ENCODE data around the gene DBF4B. TPM values are rescaled to one million over a fixed set of nuclear protein-coding genes. Genes with fewer than 3 reads are reported as not detected.

Gene DBF4B
- polyA plus RNA-seq, 6 donors from 2014 or later = 0.40 to 1.7 (median 0.79) TPM

- H3K27ac Mint-ChIP-seq = peak within 1 kb of the TSS in 1 of 6 donors; percentile 36
- H3K36me3 Mint-ChIP-seq = no peaks in the 10 kb centered on the region
- peak; percentile 56 to 62 for ATAC-seq (ENCODE audit: low read depth in 2 of 2)
- H3K27me3 Mint-ChIP-seq = peaks cover 15 to 50% (median 39%) of the 10 kb centered on the region in 3 donors
- peaks cover 0 to 3% (median 0%) of the 10 kb centered on the region in 7 donors for H3K9me3 Mint-ChIP-seq
- peaks cover 4 to 7% (median 4%) of the 10 kb centered on the region in 3 donors for H3K4me1 Mint-ChIP-seq
- H3K4me3 Mint-ChIP-seq = peak within 1 kb of the TSS; percentile 30 to 80 (median 72)
- no peak for DNase-seq
Measured at GRCh38 chr17:44758414-44759085, 50.1 kb downstream of the DBF4B start, which contains the start of gene ADAM11. TSS of gene ADAM11 (plus strand) at chr17:44758988. CDS start at chr17:44759200, 212 bp downstream.

- ATAC-seq (ENCODE audit: low read depth in 2 of 2) (peak; percentile 20 to 23), DNase-seq (no peak)
- Mint-ChIP-seq H3K36me3 (no peaks in the 10 kb centered on the region), H3K27me3 (peaks cover 15 to 52% (median 33%) of the 10 kb centered on the region in 3 donors), H3K27ac (no peak overlapping the region), H3K4me3 (peak overlapping the region in 4 of 8 donors; percentile 25 to 74 (median 56)), H3K9me3 (no peaks in the 10 kb centered on the region), H3K4me1 (peaks cover 4 to 7% (median 4%) of the 10 kb centered on the region in 3 donors)
Measured at GRCh38 chr17:44759086-44759915, 50.8 kb downstream of the DBF4B start.

- H3K36me3 Mint-ChIP-seq = no peaks in the 10 kb centered on the region
- H3K9me3 Mint-ChIP-seq = no peaks in the 10 kb centered on the region
- peak overlapping the region in 3 of 8 donors; percentile 25 to 57 (median 56) for H3K4me3 Mint-ChIP-seq
- peaks cover 4 to 7% (median 4%) of the 10 kb centered on the region in 3 donors for H3K4me1 Mint-ChIP-seq
- peaks cover 15 to 54% (median 32%) of the 10 kb centered on the region in 3 donors for H3K27me3 Mint-ChIP-seq
- DNase-seq (no peak), ATAC-seq (ENCODE audit: low read depth in 2 of 2) (no peak)
- no peak overlapping the region for H3K27ac Mint-ChIP-seq
Measured at GRCh38 chr17:44759916-44760243, 51.4 kb downstream of the DBF4B start.

GRCh38 chr17:44760474-44761308 lies 52.2 kb downstream of the DBF4B start:
- Mint-ChIP-seq H3K4me1 (peaks cover 4 to 7% (median 4%) of the 10 kb centered on the region in 3 donors), H3K27me3 (peaks cover 15 to 54% (median 32%) of the 10 kb centered on the region in 3 donors), H3K27ac (no peak overlapping the region), H3K36me3 (no peaks in the 10 kb centered on the region), H3K4me3 (peak overlapping the region in 4 of 8 donors; percentile 13 to 57 (median 36)), H3K9me3 (no peaks in the 10 kb centered on the region)
- DNase-seq (no peak), ATAC-seq (ENCODE audit: low read depth in 2 of 2) (no peak)

- Mint-ChIP-seq H3K4me1 (peaks cover 4 to 7% (median 4%) of the 10 kb centered on the region in 3 donors), H3K4me3 (no peak overlapping the region), H3K27ac (no peak overlapping the region), H3K9me3 (no peaks in the 10 kb centered on the region), H3K36me3 (no peaks in the 10 kb centered on the region), H3K27me3 (peaks cover 13 to 51% (median 36%) of the 10 kb centered on the region in 3 donors)
- ATAC-seq (ENCODE audit: low read depth in 2 of 2) (no peak), DNase-seq (no peak)
Measured at GRCh38 chr17:44761932-44762810, 53.7 kb downstream of the DBF4B start.

- ATAC-seq (ENCODE audit: low read depth in 2 of 2) = no peak
- H3K36me3 Mint-ChIP-seq = no peaks in the 10 kb centered on the region
- H3K27ac Mint-ChIP-seq = no peak overlapping the region
- H3K9me3 Mint-ChIP-seq = no peaks in the 10 kb centered on the region
- no peak for DNase-seq
- H3K4me1 Mint-ChIP-seq = peaks cover under 1 to 4% (median 2%) of the 10 kb centered on the region in 3 donors
- peaks cover 10 to 42% (median 26%) of the 10 kb centered on the region in 3 donors for H3K27me3 Mint-ChIP-seq
- no peak overlapping the region for H3K4me3 Mint-ChIP-seq
Measured at GRCh38 chr17:44763170-44763569, 54.7 kb downstream of the DBF4B start.

- DNase-seq (no peak), ATAC-seq (ENCODE audit: low read depth in 2 of 2) (no peak)
- peaks cover 0 to 5% (median 4%) of the 10 kb centered on the region in 3 donors for H3K4me1 Mint-ChIP-seq
- H3K9me3 Mint-ChIP-seq = no peaks in the 10 kb centered on the region
- H3K27ac Mint-ChIP-seq = no peak overlapping the region
- no peaks in the 10 kb centered on the region for H3K36me3 Mint-ChIP-seq
- H3K4me3 Mint-ChIP-seq = no peak overlapping the region
- peaks cover 9 to 43% (median 15%) of the 10 kb centered on the region in 3 donors for H3K27me3 Mint-ChIP-seq
Measured at GRCh38 chr17:44765965-44766364, 57.5 kb downstream of the DBF4B start.

- Mint-ChIP-seq H3K4me1 (peaks cover 0 to 5% (median 4%) of the 10 kb centered on the region in 3 donors), H3K27ac (no peak overlapping the region), H3K4me3 (no peak overlapping the region), H3K9me3 (no peaks in the 10 kb centered on the region), H3K27me3 (peaks cover 3 to 37% (median 9%) of the 10 kb centered on the region in 3 donors), H3K36me3 (no peaks in the 10 kb centered on the region)
- ATAC-seq (ENCODE audit: low read depth in 2 of 2) (no peak), DNase-seq (no peak)
Measured at GRCh38 chr17:44766409-44767038, 58.1 kb downstream of the DBF4B start.

- Mint-ChIP-seq H3K27me3 (peaks cover 3 to 31% (median 8%) of the 10 kb centered on the region in 3 donors), H3K36me3 (no peaks in the 10 kb centered on the region), H3K27ac (no peak overlapping the region), H3K4me1 (peaks cover 0 to 5% (median 4%) of the 10 kb centered on the region in 3 donors), H3K4me3 (no peak overlapping the region), H3K9me3 (no peaks in the 10 kb centered on the region)
- ATAC-seq (ENCODE audit: low read depth in 2 of 2) (peak; percentile 33 to 61), DNase-seq (no peak)
Measured at GRCh38 chr17:44767493-44767892, 59.0 kb downstream of the DBF4B start.

GRCh38 chr17:44768505-44769142 lies 60.2 kb downstream of the DBF4B start:
- DNase-seq = no peak
- H3K36me3 Mint-ChIP-seq = no peaks in the 10 kb centered on the region
- H3K4me3 Mint-ChIP-seq = no peak overlapping the region
- H3K27ac Mint-ChIP-seq = no peak overlapping the region
- no peak for ATAC-seq (ENCODE audit: low read depth in 2 of 2)
- peaks cover 3 to 33% (median 14%) of the 10 kb centered on the region in 3 donors for H3K27me3 Mint-ChIP-seq
- no peaks in the 10 kb centered on the region for H3K9me3 Mint-ChIP-seq
- peaks cover 0 to 5% (median 4%) of the 10 kb centered on the region in 3 donors for H3K4me1 Mint-ChIP-seq

GRCh38 chr17:44769230-44769629 lies 60.8 kb downstream of the DBF4B start:
- no peaks in the 10 kb centered on the region for H3K9me3 Mint-ChIP-seq
- ATAC-seq (ENCODE audit: low read depth in 2 of 2) = no peak
- DNase-seq = no peak
- H3K27me3 Mint-ChIP-seq = peaks cover 3 to 28% (median 17%) of the 10 kb centered on the region in 3 donors
- H3K4me1 Mint-ChIP-seq = peaks cover 0 to 5% (median 4%) of the 10 kb centered on the region in 3 donors
- no peak overlapping the region for H3K27ac Mint-ChIP-seq
- H3K4me3 Mint-ChIP-seq = no peak overlapping the region
- no peaks in the 10 kb centered on the region for H3K36me3 Mint-ChIP-seq

Data from naive B cell (primary cell).